BJ (cell line): ENCODE measurements around the gene CYP24A1. TPM values are rescaled to one million over a fixed set of nuclear protein-coding genes. Genes with fewer than 3 reads are reported as not detected.

Experiments used
- CTCF ChIA-PET: fragments of 350-600 bp; formaldehyde crosslinking; extraction: SDS; loops from one replicate; lab custom pipeline; 2021; ENCODE audit warnings: antibody characterized with exemption, inconsistent platforms; lab: Yijun Ruan, JAX
- POLR2A ChIA-PET: fragments of 300-600 bp; sonication (Branson Sonifier 250); formaldehyde crosslinking; extraction: SDS; loops from one replicate; lab custom pipeline; 2021; ENCODE audit warnings: antibody characterized with exemption; lab: Charles Lee
- DNase-seq: peaks from one replicate; pipeline ENCODE4 v3.0.0-alpha.2; 2011; ENCODE audit warnings: low read depth
- H3K27me3 ChIP-seq: 2 replicates; pipeline ENCODE4 v1.6.0; 2011; ENCODE audit warnings: low read length; ENCODE audit not compliant: control insufficient read depth, insufficient read depth
- H3K36me3 ChIP-seq: 2 replicates; pipeline ENCODE4 v1.5.1; 2011; ENCODE audit warnings: low read length; ENCODE audit not compliant: control insufficient read depth, insufficient read depth
- H3K4me3 ChIP-seq: 2 replicates; pipeline ENCODE4 v1.5.1; 2011; ENCODE audit warnings: low read depth, mild to moderate bottlenecking, control low read depth, low read length
- polyA plus RNA-seq: library from polyadenylated mRNA; depleted of rRNA; stranded (reverse); fragments of >200 nt; gene quantifications from 2 replicates; pipeline ENCODE4 v1.2.3, GENCODE V29; 2011
- TF ChIP-seq, protein P1 (sequence below): IDR thresholded peaks from 2 replicates; pipeline ENCODE4 v1.5.1; 2011; ENCODE audit warnings: low read depth, mild to moderate bottlenecking, control low read depth, inconsistent platforms, low read length, moderate library complexity; ENCODE audit not compliant: insufficient read depth

Gene CYP24A1
- polyA plus RNA-seq, 1 experiment, result 0.10 TPM

DNA sequence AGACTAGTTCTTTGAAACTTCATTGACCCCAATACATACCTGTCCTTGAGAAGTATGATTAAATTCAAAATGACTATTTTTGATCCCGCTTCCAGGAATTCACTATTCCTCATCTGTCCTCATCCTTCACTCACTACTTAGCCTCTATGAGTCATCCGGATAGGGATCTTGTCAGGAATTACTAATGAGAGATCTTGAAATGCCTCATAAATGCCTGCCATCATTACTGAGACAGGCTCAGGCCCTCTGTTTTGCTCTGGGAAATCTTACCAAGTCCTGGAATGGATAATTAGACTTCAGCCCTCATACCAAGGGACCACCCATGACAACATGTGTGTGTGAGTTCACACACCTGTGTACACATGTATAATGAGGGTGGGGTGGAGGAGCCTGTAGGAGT is 2.8 kb upstream of the CYP24A1 start:
- Histone ChIP-seq H3K27me3 (peaks cover 22% of the 10 kb centered on the region), H3K4me3 (no peak overlapping the region), H3K36me3 (no peaks in the 10 kb centered on the region)
- POLR2A ChIA-PET, result no interaction called here
- TF ChIP-seq, protein P1, sequence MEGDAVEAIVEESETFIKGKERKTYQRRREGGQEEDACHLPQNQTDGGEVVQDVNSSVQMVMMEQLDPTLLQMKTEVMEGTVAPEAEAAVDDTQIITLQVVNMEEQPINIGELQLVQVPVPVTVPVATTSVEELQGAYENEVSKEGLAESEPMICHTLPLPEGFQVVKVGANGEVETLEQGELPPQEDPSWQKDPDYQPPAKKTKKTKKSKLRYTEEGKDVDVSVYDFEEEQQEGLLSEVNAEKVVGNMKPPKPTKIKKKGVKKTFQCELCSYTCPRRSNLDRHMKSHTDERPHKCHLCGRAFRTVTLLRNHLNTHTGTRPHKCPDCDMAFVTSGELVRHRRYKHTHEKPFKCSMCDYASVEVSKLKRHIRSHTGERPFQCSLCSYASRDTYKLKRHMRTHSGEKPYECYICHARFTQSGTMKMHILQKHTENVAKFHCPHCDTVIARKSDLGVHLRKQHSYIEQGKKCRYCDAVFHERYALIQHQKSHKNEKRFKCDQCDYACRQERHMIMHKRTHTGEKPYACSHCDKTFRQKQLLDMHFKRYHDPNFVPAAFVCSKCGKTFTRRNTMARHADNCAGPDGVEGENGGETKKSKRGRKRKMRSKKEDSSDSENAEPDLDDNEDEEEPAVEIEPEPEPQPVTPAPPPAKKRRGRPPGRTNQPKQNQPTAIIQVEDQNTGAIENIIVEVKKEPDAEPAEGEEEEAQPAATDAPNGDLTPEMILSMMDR, result no peak
- CTCF ChIA-PET, result interaction anchor here (0.9 to 1.5 kb wide), 2 partner anchors 21 to 73 kb away, joined by 3 to 6 read pairs; no protein-coding TSS in a partner anchor
- no peak for DNase-seq

DNA sequence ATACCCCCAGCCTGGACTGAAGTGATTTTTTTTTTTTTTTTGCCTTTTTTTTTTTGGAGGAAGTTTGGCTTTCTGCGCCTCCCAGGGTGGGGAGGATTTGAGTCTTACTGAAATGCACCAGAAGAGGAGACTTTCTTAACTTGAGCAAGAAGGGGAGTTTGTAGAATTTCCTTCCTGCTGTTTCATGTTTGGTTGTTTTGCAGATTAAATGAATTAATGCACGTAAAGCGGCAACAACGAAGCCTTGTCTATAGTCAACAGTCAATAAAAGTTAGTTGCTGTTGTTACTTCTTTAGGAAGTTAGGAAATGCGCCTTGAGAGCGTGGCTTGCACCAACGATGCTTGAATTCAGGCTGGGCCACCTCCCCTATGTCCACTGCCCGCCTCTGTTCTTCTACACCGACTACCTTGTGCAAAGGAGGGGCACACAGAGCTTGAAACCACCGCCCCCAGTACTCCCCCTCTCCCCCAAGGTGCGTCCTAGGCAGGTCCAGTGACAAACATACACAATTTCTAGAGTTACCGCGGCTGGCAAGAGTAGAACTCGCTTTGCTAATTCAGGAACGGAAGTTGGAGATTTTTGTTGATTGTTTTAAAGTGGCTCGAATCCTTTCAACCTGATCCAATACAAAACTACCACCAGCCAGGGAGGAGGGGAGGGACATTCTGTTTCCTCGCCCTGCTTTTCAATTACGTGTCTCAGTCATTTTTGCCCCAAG is 830 bp upstream of the CYP24A1 start:
- TF ChIP-seq, protein P1, result no peak
- H3K4me3 ChIP-seq, result no peak overlapping the region
- POLR2A ChIA-PET, result no interaction called here
- peaks cover 20% of the 10 kb centered on the region for H3K27me3 ChIP-seq
- DNase-seq, result no peak
- CTCF ChIA-PET, result interaction anchor here (0.7 to 1.5 kb wide), 2 partner anchors 11 to 23 kb away, joined by 3 to 6 read pairs; no protein-coding TSS in a partner anchor
- no peaks in the 10 kb centered on the region for H3K36me3 ChIP-seq

DNA sequence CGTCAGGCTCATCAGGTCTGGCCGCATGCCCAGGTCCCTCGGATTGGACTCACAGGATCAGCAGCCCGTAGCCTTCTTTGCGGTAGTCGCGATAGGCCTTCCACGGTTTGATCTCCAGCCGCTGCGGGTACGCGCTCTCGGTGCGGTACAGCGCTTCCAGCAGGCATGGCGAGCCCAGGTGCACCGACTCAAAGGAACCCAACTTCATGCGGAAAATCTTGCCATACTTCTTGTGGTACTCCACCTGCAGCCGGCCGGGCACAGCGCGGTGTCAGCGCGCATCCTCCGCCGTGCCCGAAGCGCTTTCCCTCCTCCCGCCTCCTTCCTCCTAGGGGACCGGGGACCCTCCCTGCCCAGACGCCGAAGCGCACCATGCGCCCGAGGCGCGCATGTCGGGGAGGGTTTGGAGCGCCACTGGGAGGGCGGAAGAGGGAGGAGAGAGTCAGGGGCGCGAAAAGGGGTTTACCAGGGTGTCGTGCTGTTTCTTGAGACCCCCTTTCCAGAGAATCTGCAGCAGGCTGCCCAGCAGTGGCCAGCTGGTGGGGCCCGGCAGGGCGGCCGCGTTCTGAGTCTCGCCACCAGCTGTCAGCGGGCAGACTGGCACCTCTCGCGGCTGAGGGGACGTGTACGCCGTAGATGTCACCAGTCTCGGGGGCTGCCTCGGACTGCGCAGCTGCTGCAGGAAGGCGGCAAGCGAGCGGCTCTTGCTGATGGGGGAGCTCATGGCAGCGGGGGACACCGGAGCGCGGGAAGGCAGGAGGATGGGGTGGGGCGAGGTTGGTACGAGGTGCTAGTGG is 732 bp downstream of the CYP24A1 start:
- peaks cover 20% of the 10 kb centered on the region for H3K27me3 ChIP-seq
- ChIA-PET POLR2A (no interaction called here), CTCF (no interaction called here)
- H3K4me3 ChIP-seq, result no peak overlapping the region
- no peaks in the 10 kb centered on the region for H3K36me3 ChIP-seq
- no peak for DNase-seq
- TF ChIP-seq, protein P1, result no peak

DNA sequence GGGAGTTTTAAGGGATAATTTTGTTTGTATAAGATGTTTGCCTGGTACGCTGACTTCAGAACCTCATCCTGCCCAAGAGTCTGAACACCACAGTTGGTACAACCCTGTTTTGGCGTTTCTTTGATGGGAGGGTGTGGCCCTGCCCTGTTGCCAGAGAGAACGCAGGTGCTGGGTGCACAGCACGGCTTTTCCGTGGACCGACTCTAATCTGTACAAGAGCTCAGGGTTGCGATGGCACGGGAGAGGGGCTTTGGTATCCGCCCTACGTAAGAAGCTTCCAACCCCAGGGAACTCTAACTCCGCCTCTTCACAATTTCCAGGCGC is 1.3 kb downstream of the CYP24A1 start:
- CTCF ChIA-PET, result interaction anchor here (0.6 kb wide), 1 partner anchor 45 kb away, joined by 3 read pairs; no protein-coding TSS in a partner anchor
- Histone ChIP-seq H3K27me3 (peaks cover 20% of the 10 kb centered on the region), H3K4me3 (no peak overlapping the region), H3K36me3 (no peaks in the 10 kb centered on the region)
- TF ChIP-seq, protein P1, result no peak
- POLR2A ChIA-PET, result no interaction called here
- DNase-seq, result no peak

DNA sequence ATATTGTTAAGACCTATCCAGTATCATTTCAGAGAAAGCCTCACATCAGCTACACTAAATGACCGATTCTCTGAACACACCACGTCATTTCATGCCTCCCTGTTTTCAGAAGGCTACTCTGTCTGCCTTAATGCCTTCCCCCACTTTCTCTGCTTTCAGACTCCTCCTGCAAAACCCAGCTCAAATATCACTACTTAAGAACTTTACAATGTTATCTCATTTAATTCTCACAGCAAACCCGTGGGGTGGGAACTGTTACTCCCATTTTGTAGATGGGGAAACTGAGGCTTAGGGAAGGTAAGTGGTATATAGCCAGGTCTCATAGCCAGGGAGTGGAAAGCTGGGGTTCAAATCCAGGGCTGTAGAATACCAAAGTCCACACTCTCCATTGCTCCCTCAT is 2.8 kb downstream of the CYP24A1 start:
- peaks cover 20% of the 10 kb centered on the region for H3K27me3 ChIP-seq
- TF ChIP-seq, protein P1, result no peak
- no peaks in the 10 kb centered on the region for H3K36me3 ChIP-seq
- CTCF ChIA-PET, result interaction anchor here (0.7 to 2.7 kb wide), 6 partner anchors 12 to 74 kb away, joined by 3 to 13 read pairs (median 4); no protein-coding TSS in a partner anchor
- H3K4me3 ChIP-seq, result no peak overlapping the region
- no peak for DNase-seq
- POLR2A ChIA-PET, result no interaction called here
